Brain microvascular endothelial cell (primary cell): Measurements from ENCODE around the gene DLL4.

Experiments
- DNase-seq: peaks from one replicate; pipeline ENCODE4 v3.0.0-alpha.2; 2020
- H3K27ac ChIP-seq: fragments of 250-450 bp; sonication (Bioruptor Pico); 2 replicates; pipeline ENCODE4 v1.5.1; 2020; ENCODE audit warnings: mild to moderate bottlenecking, moderate library complexity
- H3K27me3 ChIP-seq: fragments of 250-450 bp; sonication (Bioruptor Pico); replicated peaks from 2 replicates; pipeline ENCODE4 v1.5.1; 2020; ENCODE audit warnings: mild to moderate bottlenecking
- H3K36me3 ChIP-seq: fragments of 250-450 bp; sonication (Bioruptor Pico); replicated peaks from 2 replicates; pipeline ENCODE4 v1.5.1; 2020; ENCODE audit warnings: mild to moderate bottlenecking
- H3K4me3 ChIP-seq: 2 replicates; pipeline ENCODE4 v1.5.1; 2011; ENCODE audit warnings: low read depth, mild to moderate bottlenecking, control low read depth, low read length, moderate library complexity
- in situ Hi-C: cut with HindIII; loops from 2 replicates; pipeline ENCODE4 v1.10.0; 2017; ENCODE audit warnings: low sequenced_read_pairs, low pct_ligation_motif_present
- TF ChIP-seq, protein P1 (sequence below): IDR thresholded peaks from 2 replicates; pipeline ENCODE4 v1.5.1; 2011; ENCODE audit warnings: low read depth, mild to moderate bottlenecking, moderate library complexity, low read length, control low read depth, inconsistent platforms; ENCODE audit errors: missing control alignments

Gene DLL4

DNA sequence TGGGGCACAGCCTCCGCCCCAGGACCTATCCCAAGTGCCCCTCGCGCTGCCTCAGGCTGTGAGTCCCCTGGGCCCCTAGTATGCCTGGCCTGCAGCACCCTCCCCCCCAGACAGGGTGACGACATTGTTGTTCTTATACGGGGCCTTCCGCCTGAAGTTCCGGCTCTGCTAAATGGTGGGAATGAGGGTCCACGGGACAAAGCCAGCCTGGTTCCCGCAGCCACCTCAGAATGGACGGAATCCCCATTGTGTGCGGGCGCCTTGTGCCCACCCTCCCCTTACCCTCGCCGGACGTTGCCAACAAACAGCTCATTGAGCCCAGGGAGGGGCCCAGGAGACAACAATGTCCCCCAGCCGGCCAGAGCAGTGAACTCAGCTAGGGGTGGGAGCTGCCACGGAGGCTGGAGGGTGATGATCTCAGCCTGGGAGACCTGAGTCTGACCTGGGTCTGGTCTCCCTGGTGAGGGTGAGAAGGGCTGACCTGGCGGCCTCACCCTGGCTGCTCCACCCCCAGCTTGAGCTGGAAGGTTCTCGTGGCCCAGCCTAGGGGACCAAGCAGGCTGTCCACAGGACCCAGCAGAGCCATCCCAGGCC, 10.2 kb upstream of the DLL4 start:
- no peak overlapping the region for H3K27ac ChIP-seq
- H3K27me3 ChIP-seq: no peaks in the 10 kb centered on the region
- in situ Hi-C loops: loop anchor here (25.0 kb wide), 1 partner anchor 93 kb away; no protein-coding TSS in a partner anchor
- no peaks in the 10 kb centered on the region for H3K36me3 ChIP-seq
- no peak for DNase-seq
- H3K4me3 ChIP-seq: no peak overlapping the region
- TF ChIP-seq, protein P1, sequence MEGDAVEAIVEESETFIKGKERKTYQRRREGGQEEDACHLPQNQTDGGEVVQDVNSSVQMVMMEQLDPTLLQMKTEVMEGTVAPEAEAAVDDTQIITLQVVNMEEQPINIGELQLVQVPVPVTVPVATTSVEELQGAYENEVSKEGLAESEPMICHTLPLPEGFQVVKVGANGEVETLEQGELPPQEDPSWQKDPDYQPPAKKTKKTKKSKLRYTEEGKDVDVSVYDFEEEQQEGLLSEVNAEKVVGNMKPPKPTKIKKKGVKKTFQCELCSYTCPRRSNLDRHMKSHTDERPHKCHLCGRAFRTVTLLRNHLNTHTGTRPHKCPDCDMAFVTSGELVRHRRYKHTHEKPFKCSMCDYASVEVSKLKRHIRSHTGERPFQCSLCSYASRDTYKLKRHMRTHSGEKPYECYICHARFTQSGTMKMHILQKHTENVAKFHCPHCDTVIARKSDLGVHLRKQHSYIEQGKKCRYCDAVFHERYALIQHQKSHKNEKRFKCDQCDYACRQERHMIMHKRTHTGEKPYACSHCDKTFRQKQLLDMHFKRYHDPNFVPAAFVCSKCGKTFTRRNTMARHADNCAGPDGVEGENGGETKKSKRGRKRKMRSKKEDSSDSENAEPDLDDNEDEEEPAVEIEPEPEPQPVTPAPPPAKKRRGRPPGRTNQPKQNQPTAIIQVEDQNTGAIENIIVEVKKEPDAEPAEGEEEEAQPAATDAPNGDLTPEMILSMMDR: no peak

DNA sequence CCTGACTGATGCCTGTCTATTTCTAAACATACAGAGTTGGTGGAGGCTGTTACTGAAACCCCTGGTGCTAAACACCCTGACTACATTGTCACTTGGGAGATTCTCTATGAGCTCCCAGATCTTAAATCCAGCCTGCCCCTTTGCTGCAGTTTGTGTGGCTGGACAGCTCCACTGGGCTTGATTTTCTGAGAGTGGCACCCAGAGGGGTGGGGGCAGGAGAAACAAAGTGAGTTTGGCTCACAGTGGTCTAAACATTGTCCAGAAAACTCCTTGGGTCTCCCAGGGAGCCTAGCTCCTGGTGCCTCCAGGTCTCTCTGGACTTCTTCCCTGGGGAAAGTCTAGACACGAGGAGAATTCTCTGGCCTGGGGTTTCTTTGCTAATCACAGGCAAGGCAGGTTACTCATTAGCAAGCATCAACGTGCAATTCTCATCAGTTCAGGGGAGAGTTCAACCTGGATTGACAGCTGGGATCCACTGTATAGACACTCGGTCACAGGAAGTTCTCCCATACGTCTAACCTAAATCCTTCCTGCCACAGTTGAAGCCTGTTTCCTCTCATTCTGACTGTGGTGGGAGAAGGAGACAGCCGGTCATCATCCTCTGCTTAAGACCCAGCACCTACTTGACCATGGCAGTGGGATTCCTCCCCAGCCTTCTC, 7.1 kb upstream of the DLL4 start:
- H3K4me3 ChIP-seq: no peak overlapping the region
- TF ChIP-seq, protein P1: no peak
- in situ Hi-C loops: loop anchor here (25.0 kb wide), 1 partner anchor 90 kb away; no protein-coding TSS in a partner anchor
- H3K27ac ChIP-seq: no peak overlapping the region
- no peak for DNase-seq
- peaks cover 18% of the 10 kb centered on the region for H3K27me3 ChIP-seq
- no peaks in the 10 kb centered on the region for H3K36me3 ChIP-seq

DNA sequence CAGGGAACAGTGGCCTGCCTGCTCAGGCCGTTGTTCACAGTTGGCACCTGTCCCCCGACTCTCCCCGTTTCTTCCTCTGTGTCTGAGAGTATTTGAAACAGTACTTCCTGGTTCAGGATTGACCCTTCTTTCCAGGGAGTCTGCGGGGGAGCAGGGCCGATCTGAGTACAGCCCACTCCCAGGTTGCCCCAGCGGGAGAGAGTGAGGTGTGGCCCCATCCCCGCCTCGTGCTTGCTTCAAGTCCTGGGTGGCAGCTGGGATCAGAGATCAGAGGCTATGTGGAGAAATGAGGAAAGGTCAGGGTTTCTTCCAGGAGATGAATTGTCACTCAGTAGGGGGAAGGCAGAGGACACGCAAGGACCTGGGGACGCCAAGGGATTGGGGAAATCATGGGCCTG, 6.5 kb upstream of the DLL4 start:
- H3K27ac ChIP-seq: no peak overlapping the region
- TF ChIP-seq, protein P1: no peak
- in situ Hi-C loops: loop anchor here (25.0 kb wide), 1 partner anchor 90 kb away; no protein-coding TSS in a partner anchor
- peaks cover 23% of the 10 kb centered on the region for H3K27me3 ChIP-seq
- H3K4me3 ChIP-seq: no peak overlapping the region
- no peak for DNase-seq
- H3K36me3 ChIP-seq: no peaks in the 10 kb centered on the region

DNA sequence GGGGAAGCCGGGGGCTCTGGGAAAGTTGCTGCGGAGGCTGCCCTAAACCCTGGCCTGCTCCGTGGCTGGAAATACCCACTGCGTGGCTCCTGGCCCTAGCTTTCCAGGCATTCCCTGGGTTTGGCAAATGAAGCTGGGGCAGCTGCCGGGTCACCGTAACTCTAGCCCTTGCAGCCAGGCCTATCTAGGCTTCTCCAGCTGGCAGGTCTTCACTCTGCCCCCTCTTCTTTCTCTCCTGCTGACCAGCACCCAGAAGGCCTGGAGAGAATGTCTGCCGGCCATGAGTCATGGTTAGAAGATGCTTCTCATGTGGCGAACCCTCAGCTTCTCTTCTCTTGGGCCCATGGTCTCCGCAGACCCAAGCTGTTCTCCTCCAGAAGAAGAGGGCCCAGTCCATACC, 5.6 kb upstream of the DLL4 start:
- Histone ChIP-seq H3K36me3 (no peaks in the 10 kb centered on the region), H3K27me3 (peaks cover 29% of the 10 kb centered on the region), H3K27ac (no peak overlapping the region), H3K4me3 (no peak overlapping the region)
- DNase-seq: no peak
- in situ Hi-C loops: loop anchor here (25.0 kb wide), 1 partner anchor 89 kb away; no protein-coding TSS in a partner anchor
- TF ChIP-seq, protein P1: no peak

DNA sequence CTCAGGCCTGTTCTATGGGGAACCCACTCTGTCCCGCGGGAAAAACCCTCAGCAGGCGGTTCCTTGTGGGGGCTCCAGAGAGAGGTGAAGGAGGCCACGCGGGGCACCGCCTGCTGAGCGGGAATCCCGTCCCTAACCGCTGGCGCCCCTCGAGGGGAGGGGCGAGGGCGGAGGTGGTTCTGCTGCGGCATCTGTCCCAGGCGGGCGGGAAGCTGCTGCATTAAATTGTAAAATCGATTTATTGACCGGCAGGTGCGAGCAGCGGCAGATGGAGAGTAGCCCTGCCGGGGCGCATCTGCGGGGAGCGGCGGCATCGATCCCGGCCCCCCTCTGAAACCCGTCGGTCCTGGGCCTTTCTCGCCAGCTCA, 3.7 kb upstream of the DLL4 start:
- Histone ChIP-seq H3K4me3 (no peak overlapping the region), H3K27ac (no peak overlapping the region), H3K27me3 (peaks cover 40% of the 10 kb centered on the region), H3K36me3 (no peaks in the 10 kb centered on the region)
- in situ Hi-C loops: no loop called here
- no peak for DNase-seq
- TF ChIP-seq, protein P1: no peak
